Measurements from ENCODE around the gene XKR7.

- TF ChIP-seq CTCF (IDR thresholded peaks at IDR 0.05) (no peak), POLR2A (IDR thresholded peaks at IDR 0.05) (no peak), POLR2AphosphoS5 (IDR thresholded peaks at IDR 0.05) (no peak)
Measured at GRCh38 chr20:31920275-31920855, 47.6 kb upstream of the XKR7 start.
